HCT116 (cell line): ENCODE measurements around the gene RELL1. TPM values are rescaled to one million over a fixed set of nuclear protein-coding genes. Genes with fewer than 3 reads are reported as not detected.

Experiments
- ATAC-seq: fragments of 200-7000 bp; cut with Tn5 transposase; 2 replicates; pipeline ENCODE4 v1.9.1; 2020; ENCODE audit warnings: mild to moderate bottlenecking, moderate library complexity
- BruUV-seq: library from RNA; stranded (reverse); fragments of 400-500 nt; replicated peaks from 2 replicates; lab custom pipeline; 2021; lab: Mats Ljungman, UMichigan
- CTCF ChIA-PET: fragments of 300-600 bp; sonication (Branson Sonifier 250); formaldehyde crosslinking; loops from one replicate; lab custom pipeline; 2021; ENCODE audit warnings: antibody characterized with exemption; lab: Charles Lee
- POLR2A ChIA-PET: fragments of 300-600, 350-600 bp; sonication (Branson Sonifier 250); formaldehyde crosslinking; loops from one replicate; lab custom pipeline; 2021; ENCODE audit warnings: antibody characterized with exemption; lab: Charles Lee
- RAD21 ChIA-PET, 2 experiments: fragments of 300-600 bp; sonication (Branson Sonifier 250); formaldehyde crosslinking; loops; one replicate each; lab custom pipeline; 2023; ENCODE audit warnings: low total read pairs in 2 of 2; ENCODE audit not compliant: uncharacterized antibody in 2 of 2, unreplicated experiment in 2 of 2, low non-redundant PET in 1 of 2; lab: Charles Lee
- DNase-seq: peaks from one replicate; pipeline ENCODE4 v3.0.0-alpha.2; 2010; ENCODE audit warnings: low read depth, low spot score
- H2AFZ ChIP-seq: fragments of 200-600 bp; shearing (Covaris generic), sonication (generic); 2 replicates; pipeline ENCODE4 v1.6.1; 2017; ENCODE audit warnings: low read depth, mixed run types, mixed read lengths, antibody characterized with exemption, low read length; ENCODE audit not compliant: poor library complexity, severe bottlenecking
- H3K27ac ChIP-seq: 2 replicates; pipeline ENCODE4 v1.5.1; 2012; ENCODE audit warnings: low read depth, low read length
- H3K27me3 ChIP-seq: fragments of 200-600 bp; sonication (generic); 2 replicates; pipeline ENCODE4 v1.6.1; 2016; ENCODE audit warnings: mixed run types, low read length, mixed read lengths; ENCODE audit not compliant: insufficient read depth
- H3K36me3 ChIP-seq, 2 experiments: fragments of 200-500 bp in 1 of 2; fragments of 200-600 bp in 1 of 2; sonication (Bioruptor generic) in 1 of 2; sonication (generic) in 1 of 2; 2 replicates each; pipeline versions ENCODE4 v1.5.1 to v1.6.1; 2014 to 2016; ENCODE audit warnings: low read length in 2 of 2, inconsistent platforms in 1 of 2, mixed read lengths in 1 of 2, mixed run types in 1 of 2; ENCODE audit not compliant: insufficient read depth in 2 of 2, control insufficient read depth in 1 of 2
- H3K4me1 ChIP-seq, 2 experiments: fragments of 200-600 bp in 1 of 2; sonication (generic) in 1 of 2; 2 replicates each; pipeline versions ENCODE4 v1.5.1 to v1.6.1; 2012 to 2017; ENCODE audit warnings: low read length in 2 of 2, inconsistent platforms in 1 of 2, mild to moderate bottlenecking in 1 of 2, mixed read lengths in 1 of 2, mixed run types in 1 of 2, moderate library complexity in 1 of 2; ENCODE audit not compliant: insufficient read depth in 2 of 2, control insufficient read depth in 1 of 2
- H3K4me2 ChIP-seq: fragments of 200-600 bp; sonication (generic); 2 replicates; pipeline ENCODE4 v1.6.1; 2017; ENCODE audit warnings: mixed run types, low read length, mixed read lengths
- H3K4me3 ChIP-seq, 2 experiments: fragments of 200-600 bp in 1 of 2; sonication (generic) in 1 of 2; replicated peaks in 1 of 2; 2 replicates each; pipeline ENCODE4 v1.5.1; 2011 to 2016; ENCODE audit warnings: low read length in 2 of 2, control low read depth in 1 of 2, low read depth in 1 of 2, mild to moderate bottlenecking in 1 of 2, mixed read lengths in 1 of 2, mixed run types in 1 of 2
- H3K79me2 ChIP-seq: fragments of 200-600 bp; sonication (generic); 2 replicates; pipeline ENCODE4 v1.6.1; 2017; ENCODE audit warnings: mild to moderate bottlenecking, mixed run types, low read length, moderate library complexity, mixed read lengths; ENCODE audit not compliant: insufficient read depth
- H3K9ac ChIP-seq: fragments of 200-600 bp; sonication (generic); 2 replicates; pipeline ENCODE4 v1.6.1; 2016; ENCODE audit warnings: low read length, mixed read lengths
- H3K9me2 ChIP-seq: fragments of 200-600 bp; sonication (generic), shearing (Covaris generic); 2 replicates; pipeline ENCODE4 v1.6.1; 2017; ENCODE audit warnings: mixed run types, mild to moderate bottlenecking, moderate library complexity; ENCODE audit not compliant: insufficient read depth
- H3K9me3 ChIP-seq, 2 experiments: fragments of 200-500 bp in 1 of 2; fragments of 200-600 bp in 1 of 2; sonication (Bioruptor generic) in 1 of 2; sonication (generic) in 1 of 2; 2 replicates each; pipeline ENCODE4 v1.6.1; 2014 to 2017; ENCODE audit warnings: low read length in 2 of 2, mixed read lengths in 2 of 2, inconsistent platforms in 1 of 2, low read depth in 1 of 2, mild to moderate bottlenecking in 1 of 2, mixed run types in 1 of 2, moderate library complexity in 1 of 2; ENCODE audit not compliant: control insufficient read depth in 1 of 2, insufficient read depth in 1 of 2
- H4K20me1 ChIP-seq: fragments of 200-600 bp; sonication (generic), shearing (Covaris generic); 2 replicates; pipeline ENCODE4 v1.6.1; 2017; ENCODE audit warnings: mixed run types, mild to moderate bottlenecking, moderate library complexity; ENCODE audit not compliant: insufficient read depth
- CBX3 ChIP-seq: IDR thresholded peaks from 2 replicates; pipeline ENCODE4 v1.6.1; 2012; ENCODE audit warnings: low read depth
- CTCF ChIP-seq, 3 experiments: fragments of 200-600 bp in 1 of 3; sonication (generic) in 1 of 3; IDR thresholded peaks in 2 of 3; conservative IDR thresholded peaks in 1 of 3; 2 replicates each; pipeline ENCODE4 v1.5.1; 2012 to 2017; ENCODE audit warnings: low read depth in 2 of 3, low read length in 2 of 3, antibody characterized with exemption in 1 of 3, borderline replicate concordance in 1 of 3, control low read depth in 1 of 3, mild to moderate bottlenecking in 1 of 3, mixed read lengths in 1 of 3, mixed run types in 1 of 3, moderate library complexity in 1 of 3; ENCODE audit not compliant: insufficient read depth in 1 of 3
- ELF1 ChIP-seq: IDR thresholded peaks from 2 replicates; pipeline ENCODE4 v1.6.1; 2012; ENCODE audit warnings: low read depth, borderline replicate concordance
- EZH2 ChIP-seq: fragments of 200-600 bp; sonication (generic); IDR thresholded peaks from 2 replicates; pipeline ENCODE4 v1.6.1; 2017; ENCODE audit warnings: antibody characterized with exemption, mixed run types
- EZH2phosphoT487 ChIP-seq: fragments of 200-600 bp; IDR thresholded peaks from 2 replicates; pipeline ENCODE4 v1.6.1; 2018; ENCODE audit warnings: antibody characterized with exemption, borderline replicate concordance
- FOSL1 ChIP-seq: IDR thresholded peaks from 2 replicates; pipeline ENCODE4 v1.6.1; 2012; ENCODE audit warnings: low read depth
- JUND ChIP-seq: IDR thresholded peaks from 2 replicates; pipeline ENCODE4 v1.6.1; 2012
- RAD21 ChIP-seq: IDR thresholded peaks from 2 replicates; pipeline ENCODE4 v1.6.1; 2012; ENCODE audit warnings: low read depth, mild to moderate bottlenecking
- REST ChIP-seq: IDR thresholded peaks from 2 replicates; pipeline ENCODE4 v1.6.1; 2012; ENCODE audit warnings: low read depth
- SP1 ChIP-seq: IDR thresholded peaks from 2 replicates; pipeline ENCODE4 v1.6.1; 2012; ENCODE audit warnings: low read depth
- TCF7L2 ChIP-seq: IDR thresholded peaks from 2 replicates; pipeline ENCODE4 v1.7.0; 2011; ENCODE audit warnings: borderline replicate concordance, inconsistent platforms; ENCODE audit not compliant: insufficient read depth, insufficient read length; ENCODE audit errors: extremely low read depth
- YY1 ChIP-seq: IDR thresholded peaks from 2 replicates; pipeline ENCODE4 v1.6.1; 2011; ENCODE audit warnings: low read length, low read depth, moderate library complexity, mild to moderate bottlenecking; ENCODE audit not compliant: insufficient replicate concordance; ENCODE audit errors: extremely low read depth
- ZBTB33 ChIP-seq: IDR thresholded peaks from 2 replicates; pipeline ENCODE4 v1.6.1; 2011; ENCODE audit warnings: mild to moderate bottlenecking, low read length, moderate library complexity; ENCODE audit not compliant: insufficient replicate concordance; ENCODE audit errors: extremely low read depth
- ZFX ChIP-seq: fragments of 450-650 bp; IDR thresholded peaks from 2 replicates; pipeline ENCODE4 v1.6.1; 2017
- intact Hi-C: fragments of 100-400 bp; cut with micrococcal nuclease; formaldehyde crosslinking; loops from 2 replicates; pipeline ENCODE4 v1.10.0; 2022
- total RNA-seq: library from RNA; stranded (reverse); gene quantifications from one replicate; pipeline ENCODE4 v1.2.1, GENCODE V29; 2021; ENCODE audit not compliant: unreplicated experiment

Gene RELL1
- total RNA-seq, 1 experiment from 2014 or later, result 30.2 TPM

- no peak overlapping the region for H2AFZ ChIP-seq
- H3K79me2 ChIP-seq, result no peaks in the 10 kb centered on the region
- no peak overlapping the region for H3K9ac ChIP-seq
- intact Hi-C loops, result no loop called here
- no peaks in the 10 kb centered on the region for H3K27me3 ChIP-seq
- CTCF ChIA-PET, result no interaction called here
- RAD21 ChIA-PET, result no interaction called here
- H4K20me1 ChIP-seq, result no peaks in the 10 kb centered on the region
- no peaks in the 10 kb centered on the region for H3K9me2 ChIP-seq
- no peak overlapping the region for H3K4me3 ChIP-seq
- no peak for ATAC-seq
- TF ChIP-seq CBX3 (no peak), SP1 (no peak), YY1 (no peak)
- no peak overlapping the region for H3K4me2 ChIP-seq
- H3K36me3 ChIP-seq, result no peaks in the 10 kb centered on the region
- no peaks in the 10 kb centered on the region for H3K4me1 ChIP-seq
- no TSS peak for BruUV-seq
- H3K27ac ChIP-seq, result no peak overlapping the region
- no peaks in the 10 kb centered on the region for H3K9me3 ChIP-seq
- POLR2A ChIA-PET, result no interaction called here
- DNase-seq, result no peak
These were observed 94.8 kb downstream of the RELL1 start for GRCh38 chr4:37591349-37591748.

GRCh38 chr4:37590016-37590415 lies 96.2 kb downstream of the RELL1 start:
- POLR2A ChIA-PET, result no interaction called here
- Histone ChIP-seq H3K9me3 (no peaks in the 10 kb centered on the region), H3K9ac (no peak overlapping the region), H3K27ac (no peak overlapping the region), H3K4me2 (no peak overlapping the region), H3K27me3 (no peaks in the 10 kb centered on the region), H3K79me2 (no peaks in the 10 kb centered on the region), H3K4me3 (no peak overlapping the region), H3K9me2 (no peaks in the 10 kb centered on the region), H4K20me1 (no peaks in the 10 kb centered on the region), H2AFZ (no peak overlapping the region), H3K4me1 (no peaks in the 10 kb centered on the region), H3K36me3 (no peaks in the 10 kb centered on the region)
- intact Hi-C loops, result no loop called here
- CTCF ChIA-PET, result no interaction called here
- RAD21 ChIA-PET, result no interaction called here
- ATAC-seq (no peak), DNase-seq (no peak)
- no TSS peak for BruUV-seq
- TF ChIP-seq JUND (no peak), SP1 (no peak), EZH2 (no peak), TCF7L2 (no peak), FOSL1 (no peak), ZFX (no peak), CTCF (IDR thresholded peaks at IDR 0.05 in 2 of 3, conservative IDR thresholded peaks at IDR 0.05 in 1 of 3; ENCODE audit: borderline replicate concordance in 1 of 3, insufficient read depth in 1 of 3, low read depth in 2 of 3, low read length in 2 of 3) (no peak), RAD21 (no peak), ZBTB33 (no peak), REST (no peak), EZH2phosphoT487 (no peak), ELF1 (no peak)
